Activated T-helper 1 cell treated with anti-CD3 and anti-CD28 coated beads, Interleukin-2, amount 50 U/mL, for 16 hours (primary cell): ENCODE data around the gene MNAT1.

Source experiments
- DNase-seq, 2 donors: peaks; one replicate each; pipeline ENCODE4 v3.0.0-alpha.2; 2020; ENCODE audit warnings: low read depth in 1 of 2, low spot score in 1 of 2

MNAT1 gene

DNA sequence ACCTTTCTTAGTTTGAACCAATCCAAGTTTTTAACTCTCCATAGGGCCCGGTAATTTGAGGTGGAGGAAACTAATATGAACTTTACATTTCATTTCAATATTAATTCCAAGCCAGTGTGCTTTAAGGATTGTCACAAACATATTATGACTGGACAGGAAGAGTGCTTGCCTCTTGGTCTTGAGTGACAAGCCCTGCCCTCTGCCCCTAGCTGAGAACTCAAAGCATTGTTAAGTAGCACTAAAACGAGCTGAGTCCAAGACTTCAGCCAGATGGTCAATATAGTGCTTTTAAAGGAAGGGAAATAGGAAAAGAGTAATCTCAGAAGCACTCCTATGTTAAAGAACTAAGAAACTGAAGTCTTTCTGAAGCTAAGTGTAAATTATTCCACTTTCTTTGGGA, 229.2 kb downstream of the MNAT1 start:
- DNase-seq = no peak

- no peak for DNase-seq
Measured at GRCh38 chr14:60964904-60965303, 230.3 kb downstream of the MNAT1 start.

- DNase-seq = no peak
Measured at GRCh38 chr14:60965402-60965801, 230.8 kb downstream of the MNAT1 start.

GRCh38 chr14:60968099-60968498, 233.5 kb downstream of the MNAT1 start:
- DNase-seq = no peak

- DNase-seq = no peak
Measured at GRCh38 chr14:60968671-60969070, 234.1 kb downstream of the MNAT1 start.

DNA sequence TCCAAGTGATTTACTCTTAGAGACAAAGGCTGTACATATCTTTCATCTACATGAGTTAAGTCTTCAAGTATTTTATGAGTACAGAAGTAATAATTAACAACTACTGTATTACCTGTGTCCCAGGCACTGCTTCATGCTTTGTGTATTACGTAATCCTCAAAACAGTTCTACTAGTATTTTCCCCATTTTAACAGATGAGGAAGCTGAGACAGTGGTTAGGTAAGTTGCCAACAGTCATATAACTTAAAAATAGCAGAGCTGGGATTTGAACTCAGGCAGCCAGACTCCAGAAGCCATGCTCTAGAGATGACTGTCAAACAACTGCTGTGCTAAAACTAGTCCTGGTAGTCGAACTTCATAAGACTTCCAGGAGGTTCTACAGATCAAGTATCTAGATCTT, 235.6 kb downstream of the MNAT1 start:
- DNase-seq = no peak

DNA sequence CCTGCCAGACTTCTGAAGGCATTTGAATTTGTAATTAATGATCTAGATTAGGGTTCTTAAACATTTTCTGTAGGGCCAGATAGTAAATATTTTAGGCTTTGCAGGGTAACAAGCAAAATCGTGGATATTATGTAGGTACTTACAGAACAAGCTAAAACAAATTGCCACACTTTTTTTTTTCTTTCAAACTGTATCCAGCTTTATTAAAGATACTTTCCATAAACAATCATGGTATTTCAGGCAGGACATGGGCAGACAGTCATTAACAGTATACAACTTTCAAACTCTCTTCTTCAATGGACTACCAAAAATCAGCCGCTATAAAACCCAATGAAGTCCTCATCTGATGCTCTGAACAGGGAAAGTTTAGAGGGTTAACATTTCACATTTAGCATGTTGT, 236.7 kb downstream of the MNAT1 start:
- DNase-seq = no peak

GRCh38 chr14:60972295-60972694, 237.7 kb downstream of the MNAT1 start:
- DNase-seq = no peak

- no peak for DNase-seq
Measured at GRCh38 chr14:60973070-60973469, 238.5 kb downstream of the MNAT1 start.

GRCh38 chr14:60974090-60974651, 239.6 kb downstream of the MNAT1 start:
- no peak for DNase-seq

DNA sequence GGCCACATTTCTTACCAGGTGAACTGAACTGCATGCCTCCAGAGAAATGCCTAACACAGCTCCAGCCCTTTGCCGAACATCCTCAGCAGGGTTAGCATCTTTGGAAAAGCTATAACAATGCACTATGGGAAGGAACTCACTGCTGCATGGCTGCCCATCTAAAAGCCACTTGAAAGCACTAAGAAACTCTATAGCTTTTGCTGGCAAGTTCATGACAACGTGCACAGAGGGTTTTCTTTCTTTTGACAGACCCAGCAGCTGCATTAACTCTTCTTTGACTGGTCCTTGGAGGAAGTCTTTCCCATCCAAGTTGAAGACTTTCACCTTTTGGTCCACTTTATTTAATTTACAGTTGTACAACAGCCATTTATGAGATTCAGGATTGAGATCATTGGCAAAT, 241.0 kb downstream of the MNAT1 start:
- DNase-seq = no peak

- DNase-seq = no peak
Measured at GRCh38 chr14:60977847-60978246, 243.3 kb downstream of the MNAT1 start.

DNA sequence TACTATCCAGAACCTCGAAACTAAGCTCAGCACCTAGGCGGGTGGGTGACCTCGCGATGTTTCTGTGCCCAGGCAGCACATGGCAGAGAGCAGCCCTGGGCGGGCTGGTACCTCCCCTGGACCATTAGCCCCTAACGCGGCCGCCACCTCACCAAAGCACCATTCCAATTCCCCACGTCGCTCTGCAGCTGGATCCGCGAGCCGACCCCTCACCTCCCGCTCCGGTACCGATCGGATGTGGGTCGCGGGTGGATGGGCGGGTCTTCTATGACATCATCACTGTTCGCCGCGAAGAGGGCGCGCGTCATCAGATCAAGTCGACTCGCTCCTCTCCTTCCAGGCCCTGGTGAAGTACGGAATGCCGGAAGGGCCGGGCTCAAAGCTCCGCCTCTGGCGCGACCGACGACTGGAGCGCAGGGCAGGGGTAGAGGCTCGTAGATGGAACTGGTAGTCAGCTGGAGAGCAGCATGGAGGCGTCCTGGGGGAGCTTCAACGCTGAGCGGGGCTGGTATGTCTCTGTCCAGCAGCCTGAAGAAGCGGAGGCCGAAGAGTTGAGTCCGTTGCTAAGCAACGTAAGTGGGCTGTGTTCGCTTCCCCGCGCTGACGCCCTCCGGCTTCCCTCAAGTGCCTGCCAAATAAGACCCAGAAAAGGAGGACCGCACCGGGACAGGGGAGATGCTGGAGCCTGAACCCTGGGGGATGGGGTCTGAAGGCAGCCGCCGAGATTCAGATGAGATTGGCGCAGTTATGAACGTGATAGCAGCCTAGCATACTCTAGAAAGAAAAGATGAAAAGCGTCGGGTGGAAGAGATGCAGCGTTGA, 246.5 kb downstream of the MNAT1 start, which contains the start of the genes SLC38A6 and TRMT5:
TSS of gene SLC38A6 (plus strand) at position 435 of the 822 bp plus-strand sequence. CDS start at position 468, 33 bp downstream.
TSS of gene TRMT5 (minus strand) at position 269 of the 822 bp plus-strand sequence. CDS start at position 163, 106 bp downstream.
- DNase-seq = peak; percentile 82 to 83

DNA sequence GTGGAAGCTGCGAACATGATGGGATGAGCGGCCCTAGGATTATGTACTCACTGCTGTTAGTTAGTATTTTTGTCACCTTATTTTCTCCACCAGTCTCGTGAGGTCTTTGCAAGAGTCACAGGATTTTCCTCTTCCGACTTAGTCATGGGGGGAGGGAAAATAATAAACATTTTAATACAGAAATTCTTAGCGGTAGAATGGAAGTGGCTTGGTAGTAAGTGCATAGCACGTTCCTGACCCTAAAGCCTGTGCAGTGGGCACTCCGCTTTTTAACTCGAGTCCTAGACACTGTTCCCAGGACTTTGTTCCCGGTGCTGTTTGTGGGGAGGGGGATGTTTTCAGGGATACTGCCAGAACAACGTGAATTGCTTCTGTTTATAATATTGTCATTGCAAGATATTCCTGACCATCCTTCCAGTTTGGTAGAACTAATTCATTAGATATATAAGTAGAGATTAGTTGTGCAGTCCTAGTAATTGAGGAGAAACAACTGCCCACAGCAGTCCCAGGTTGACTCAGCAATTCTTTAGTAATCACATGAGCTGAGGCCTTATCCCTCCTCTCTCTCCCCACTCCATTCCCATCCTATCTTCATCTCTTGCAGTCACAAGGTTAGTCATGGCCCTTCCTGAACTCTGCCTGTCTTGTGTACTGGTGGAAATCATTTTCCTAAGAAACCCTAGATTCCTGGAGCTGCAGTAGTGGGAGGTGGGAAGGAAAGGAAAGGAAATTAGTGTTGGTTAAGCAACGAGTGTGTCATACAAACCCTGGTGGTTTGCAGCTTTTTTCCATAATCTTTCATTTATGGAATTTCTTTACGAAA, 247.3 kb downstream of the MNAT1 start:
- DNase-seq = no peak

DNA sequence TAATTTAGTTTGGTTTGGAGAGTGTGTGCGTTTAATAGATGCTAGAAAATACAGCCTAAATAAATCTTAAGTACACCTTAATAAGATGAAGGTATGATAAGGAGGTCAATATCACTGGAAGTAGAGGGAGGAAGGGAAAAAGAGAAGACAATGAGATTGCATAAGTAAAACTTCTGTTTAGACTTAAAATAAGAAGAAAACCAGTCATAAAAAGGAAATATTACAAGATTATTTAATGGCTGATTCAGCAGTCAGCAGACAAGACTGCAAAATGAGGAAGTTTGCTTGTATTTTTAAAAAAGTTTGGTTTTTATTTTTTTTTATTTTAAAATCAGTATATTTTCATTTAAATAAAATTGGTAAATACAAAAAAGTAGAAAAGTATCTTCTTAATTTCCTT, 249.6 kb downstream of the MNAT1 start:
- no peak for DNase-seq

GRCh38 chr14:60986500-60986899, 251.9 kb downstream of the MNAT1 start:
- no peak for DNase-seq

DNA sequence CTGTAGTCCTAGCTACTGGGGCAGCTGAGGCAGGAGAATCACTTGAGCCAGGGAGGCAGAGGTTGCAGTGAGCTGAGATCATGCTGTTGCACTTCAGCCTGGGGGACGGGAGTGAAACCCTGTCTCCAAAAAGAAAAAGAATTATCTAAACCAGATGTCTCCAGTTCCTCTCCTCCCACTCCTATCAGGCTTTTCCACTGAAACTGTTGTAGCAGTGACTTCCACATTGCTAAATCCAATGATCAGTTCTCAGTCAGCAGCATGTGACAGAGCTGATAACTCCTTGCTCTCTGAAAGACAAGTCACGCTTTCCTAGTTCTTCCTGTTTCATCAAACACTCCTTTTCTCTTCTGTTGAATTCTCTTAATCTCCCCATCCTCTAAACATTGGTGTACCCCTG, 255.0 kb downstream of the MNAT1 start:
- DNase-seq = no peak

GRCh38 chr14:60998617-60999016, 264.1 kb downstream of the MNAT1 start:
- no peak for DNase-seq

- DNase-seq = no peak
Measured at GRCh38 chr14:60999536-60999935, 265.0 kb downstream of the MNAT1 start.

DNA sequence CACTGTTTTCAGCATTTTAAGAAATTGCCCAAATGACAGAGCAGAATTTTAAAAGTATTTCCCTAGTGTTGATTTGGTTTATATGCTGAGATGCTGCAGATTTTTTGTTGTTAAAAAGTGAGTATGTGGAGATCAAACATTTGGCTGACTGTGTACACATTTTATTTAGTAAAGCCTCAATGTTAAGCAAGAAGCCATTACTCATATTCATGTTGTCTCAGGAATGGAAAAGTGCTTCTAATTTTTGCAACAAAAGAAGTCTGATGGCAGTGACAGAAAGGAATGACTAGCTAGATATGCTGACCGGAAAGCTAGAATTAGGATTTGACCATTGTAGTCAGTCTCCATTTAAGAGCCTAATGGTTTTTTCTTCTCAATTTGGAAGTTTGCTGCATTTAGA, 269.0 kb downstream of the MNAT1 start:
- no peak for DNase-seq

GRCh38 chr14:61019537-61019936, 285.0 kb downstream of the MNAT1 start:
- DNase-seq = no peak
